Stimulated activated CD8-positive, alpha-beta memory T cell treated with anti-CD3 and anti-CD28 coated beads, Interleukin-12 subunit alpha, Interleukin-12 subunit beta, amount 100 ng/mL, for 1 hour (primary cell): Measurements from ENCODE around the gene LRCH1.

Experiments
- DNase-seq: peaks from one replicate; pipeline ENCODE4 v3.0.0-alpha.2; 2020; ENCODE audit warnings: low read depth

LRCH1 gene

DNA sequence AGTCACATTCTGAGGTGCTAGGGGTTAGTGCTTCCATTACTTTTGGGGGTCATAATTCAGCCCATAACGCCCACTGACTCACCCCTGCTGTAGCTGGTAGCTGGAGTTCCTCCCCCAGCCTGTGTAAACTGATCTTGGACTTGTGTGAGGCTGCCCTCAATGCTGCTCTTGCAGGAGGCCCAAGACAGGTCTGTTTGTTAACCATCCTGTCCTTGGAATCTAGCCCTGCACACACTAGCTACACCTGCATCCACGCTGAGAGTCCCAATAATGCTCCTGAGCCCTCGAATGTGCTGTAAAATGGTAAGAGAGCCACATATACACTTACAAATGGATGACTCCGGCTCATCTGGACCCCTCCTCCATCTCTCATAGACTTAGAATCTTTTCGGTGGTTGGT, 9.6 kb downstream of the LRCH1 start:
- no peak for DNase-seq

DNA sequence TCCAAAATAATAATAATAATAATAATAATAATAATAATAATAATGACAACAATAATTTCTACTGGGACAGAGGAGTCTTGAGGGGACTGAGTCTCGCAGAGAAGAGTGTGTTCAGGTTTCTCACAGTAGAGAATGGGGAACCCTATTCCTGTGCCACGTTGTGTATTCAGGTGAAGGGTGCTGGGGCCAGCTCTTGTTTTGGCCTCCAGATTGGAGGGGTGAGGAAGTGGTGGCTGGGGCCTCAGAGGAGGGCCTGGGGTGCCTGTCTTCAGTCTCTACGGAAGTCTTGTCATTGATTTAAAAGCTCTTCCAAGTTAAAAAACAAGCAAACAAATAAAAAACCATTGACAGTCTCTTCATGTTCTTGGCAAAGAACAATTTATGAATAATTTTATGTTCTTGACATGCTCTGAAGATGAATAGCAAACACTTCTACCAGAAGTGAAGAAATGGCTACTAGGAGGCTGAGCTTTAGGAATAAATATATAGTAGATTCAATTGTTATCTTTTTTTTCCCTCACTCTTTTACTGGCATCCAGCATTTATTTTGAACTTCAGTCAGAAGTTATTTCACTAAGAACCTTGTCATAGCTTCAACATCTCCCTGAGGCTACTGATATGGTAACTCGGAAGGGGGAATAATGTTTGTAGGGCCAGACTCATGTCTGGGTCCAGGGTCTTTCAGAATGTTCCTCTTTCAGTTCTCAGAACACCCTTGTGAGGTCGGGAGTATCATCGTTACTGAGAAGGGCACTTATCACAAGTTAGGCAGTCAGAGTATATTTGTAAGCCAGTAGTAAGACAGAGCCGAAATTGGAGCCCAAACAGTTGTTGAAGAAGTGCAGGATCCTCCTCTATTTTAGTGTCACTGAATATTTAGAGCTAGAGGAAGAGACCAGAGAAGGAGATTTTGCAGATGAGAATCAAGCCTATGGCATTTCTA, 13.1 kb downstream of the LRCH1 start:
- no peak for DNase-seq

DNA sequence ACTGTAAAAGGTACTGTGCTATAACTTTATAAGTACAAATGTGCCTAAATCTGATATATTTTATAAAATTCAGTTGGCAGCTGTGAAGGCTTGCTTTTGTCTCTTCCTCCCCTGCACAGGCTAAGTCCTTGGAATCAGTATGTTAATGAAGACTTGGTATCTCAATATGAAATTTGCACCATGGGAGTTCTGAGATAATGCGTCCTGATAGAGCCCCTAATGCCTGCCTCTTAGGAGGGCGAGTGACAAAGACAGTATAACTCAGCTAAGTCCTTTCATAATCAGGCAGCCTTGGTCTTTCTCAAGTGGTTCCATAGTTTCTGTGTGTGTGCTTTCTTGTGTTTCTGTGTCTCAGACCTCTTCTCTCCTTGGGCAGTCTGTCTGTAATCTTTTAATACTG, 14.7 kb downstream of the LRCH1 start:
- no peak for DNase-seq

DNA sequence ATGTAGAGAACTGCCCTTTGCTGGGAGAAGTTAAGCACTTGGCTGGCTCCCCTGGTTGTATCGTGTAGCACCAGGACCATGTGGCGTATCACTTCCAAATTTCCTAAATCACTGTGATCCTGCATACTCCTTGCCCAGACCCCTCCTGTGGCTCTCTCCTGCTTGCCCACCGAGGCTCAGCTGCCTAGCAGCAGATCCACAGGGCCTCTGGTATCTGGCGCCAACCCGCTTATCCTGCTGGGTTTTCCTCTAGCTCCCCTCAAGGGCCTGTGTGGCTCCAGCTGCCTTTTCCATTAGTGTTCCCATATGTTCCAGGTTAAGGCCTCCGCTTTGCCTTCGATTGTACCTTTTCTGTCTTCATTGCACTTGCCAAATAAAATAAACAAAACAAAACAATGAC, 16.5 kb downstream of the LRCH1 start:
- no peak for DNase-seq

DNA sequence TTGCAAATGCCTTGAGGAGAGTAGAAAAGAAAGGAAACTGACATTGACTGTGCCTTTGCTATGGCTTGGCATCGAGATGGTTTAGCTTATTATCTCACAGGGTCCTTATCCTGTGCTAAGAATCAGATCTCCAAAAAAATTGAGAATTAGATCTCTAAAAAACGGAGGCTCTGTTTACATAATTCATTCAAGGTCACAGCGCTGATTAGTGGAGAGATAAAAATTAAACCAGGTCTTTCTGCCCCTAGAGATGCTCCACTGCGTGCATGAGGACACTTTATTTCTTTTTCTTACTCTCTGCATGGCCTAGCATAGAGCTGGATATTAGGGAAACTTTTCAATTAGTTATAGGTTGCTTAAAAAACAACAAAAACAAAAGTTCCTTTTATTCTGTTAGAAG, 17.3 kb downstream of the LRCH1 start:
- DNase-seq, result no peak

DNA sequence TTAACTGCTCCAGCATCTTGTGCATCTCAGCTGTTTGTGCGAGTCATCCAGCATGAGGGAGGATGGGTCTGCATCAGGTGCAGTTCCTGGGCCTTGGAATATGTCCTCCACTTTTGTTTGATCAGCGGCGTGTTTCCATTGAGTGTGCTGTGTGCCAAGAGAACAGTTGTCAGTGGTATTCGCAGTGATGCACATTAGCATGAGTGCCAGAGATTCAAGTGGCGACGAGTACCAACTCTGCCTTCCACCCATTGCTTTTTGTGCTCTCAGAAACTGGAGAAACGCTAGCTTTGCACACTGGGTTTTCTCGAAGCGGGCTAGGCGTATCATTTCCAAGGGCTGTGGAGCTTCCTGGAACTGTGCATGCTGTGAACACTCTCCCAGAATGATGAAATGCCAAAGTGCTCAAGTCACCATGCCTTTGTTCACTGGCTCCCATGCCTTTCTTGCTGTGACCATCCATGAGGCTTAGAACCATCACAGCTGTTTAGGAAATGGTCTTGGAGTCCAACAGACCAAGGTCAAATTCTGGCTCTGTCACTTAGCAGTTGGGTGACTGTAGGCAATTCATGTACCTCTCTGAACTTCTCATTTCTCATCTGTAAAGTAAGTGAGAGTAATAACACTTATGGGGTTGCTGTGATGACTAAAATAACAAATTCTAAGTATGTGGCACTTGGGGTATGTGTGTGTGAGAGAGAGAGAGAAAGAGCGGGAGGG, 18.4 kb downstream of the LRCH1 start:
- no peak for DNase-seq

DNA sequence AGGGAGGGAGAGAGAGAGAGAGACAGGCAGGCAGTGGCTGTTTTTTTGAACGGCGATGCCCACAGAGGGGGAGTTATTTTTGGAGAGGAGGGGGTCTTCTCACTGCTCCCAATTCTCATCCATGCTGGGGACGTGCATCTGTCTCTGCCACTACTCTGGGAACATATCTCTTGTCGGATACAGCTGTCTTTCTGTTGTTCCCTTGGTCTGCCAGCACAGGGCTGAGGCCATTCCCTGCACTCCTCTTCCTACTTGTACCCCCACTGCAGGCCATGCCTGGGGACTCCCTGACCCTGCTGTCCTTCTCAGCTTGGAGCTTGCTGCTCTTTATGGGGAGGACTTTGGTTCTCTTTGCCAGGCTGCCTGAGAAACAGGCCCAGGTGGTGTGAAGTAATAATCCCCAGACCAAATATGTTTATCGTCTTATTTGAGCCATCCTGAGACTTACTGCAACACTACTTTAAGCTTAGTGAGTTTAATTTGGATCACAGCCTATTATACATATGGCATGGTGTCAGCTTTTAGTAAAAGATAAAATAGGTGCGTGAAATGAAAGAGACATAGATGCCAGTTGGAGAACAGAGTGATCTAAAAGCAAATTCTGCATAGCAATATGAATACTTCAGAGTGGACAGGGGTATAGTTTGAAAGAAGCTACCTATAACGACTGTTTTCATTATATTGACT, 19.1 kb downstream of the LRCH1 start:
- no peak for DNase-seq

DNA sequence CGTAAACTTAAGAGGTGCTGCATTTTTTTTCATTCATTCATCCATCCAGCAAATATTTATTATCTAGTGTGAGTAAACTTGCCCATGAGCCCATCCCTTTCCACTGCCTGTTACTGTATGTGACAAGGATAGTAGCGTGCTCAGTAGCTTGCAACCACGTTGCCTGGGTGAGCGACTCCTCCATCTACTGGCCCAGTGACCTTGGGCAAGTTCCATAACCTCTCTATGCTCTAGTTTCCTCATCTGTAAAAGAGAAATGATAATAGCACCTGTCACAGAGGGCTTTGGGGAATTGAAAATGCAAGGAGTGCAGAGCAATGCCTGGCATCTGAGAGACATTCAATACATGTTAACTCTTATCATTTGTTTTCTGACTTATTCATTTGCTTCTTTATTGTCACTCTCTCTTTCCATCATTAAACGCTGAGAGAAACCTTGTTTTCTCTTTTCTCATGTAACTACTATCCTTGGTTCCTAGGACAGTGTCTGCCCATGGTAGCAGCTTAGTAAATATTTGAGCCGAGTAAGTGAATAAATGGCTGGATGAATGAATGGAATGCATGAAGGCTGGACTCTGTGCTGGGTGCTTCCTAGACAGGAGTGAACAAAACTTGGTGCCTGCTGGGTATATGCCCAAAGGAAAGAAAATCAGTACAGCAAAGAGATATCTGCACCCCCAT, 19.9 kb downstream of the LRCH1 start:
- DNase-seq, result no peak

DNA sequence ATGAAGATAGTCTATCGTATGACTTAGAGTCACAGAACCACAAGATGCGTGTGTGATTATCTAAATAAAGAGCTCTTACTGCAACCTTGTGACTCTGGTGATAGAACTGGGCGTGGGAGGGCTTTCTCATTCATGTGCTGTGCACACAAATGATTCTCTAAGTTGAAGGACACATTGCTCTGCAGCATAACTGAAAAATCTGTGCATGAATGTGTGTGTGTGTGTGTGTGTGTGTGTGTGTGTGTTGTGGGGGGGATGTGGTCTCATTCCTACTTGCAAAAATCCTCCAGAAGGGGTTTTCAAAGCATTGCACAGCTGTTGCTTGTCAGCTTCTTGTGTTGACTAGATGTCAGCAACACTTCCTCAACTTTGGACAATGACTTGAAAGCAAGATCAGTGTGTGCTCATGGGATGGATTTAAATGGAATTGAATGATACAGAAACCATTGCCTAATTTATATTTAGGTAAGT, 22.4 kb downstream of the LRCH1 start:
- no peak for DNase-seq

DNA sequence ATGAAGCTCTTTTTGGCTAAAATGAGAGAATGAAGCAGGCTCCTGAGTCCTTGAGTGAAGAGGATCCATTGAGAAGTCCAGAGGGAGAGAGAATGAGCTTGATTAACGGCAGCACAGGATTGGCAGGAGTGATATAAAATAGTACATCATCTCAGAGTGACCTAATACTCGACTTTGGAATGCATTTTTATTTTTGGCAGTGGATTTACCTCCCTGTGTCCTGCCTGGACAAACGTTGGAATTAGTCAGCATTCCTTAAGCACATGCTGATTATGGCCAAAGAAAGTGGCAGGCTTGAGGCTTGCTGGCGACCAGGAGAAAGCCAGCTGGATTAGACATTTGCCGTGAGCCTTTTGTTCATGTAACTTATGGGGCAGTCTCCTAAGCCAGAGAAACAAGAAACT, 22.9 kb downstream of the LRCH1 start:
- no peak for DNase-seq

DNA sequence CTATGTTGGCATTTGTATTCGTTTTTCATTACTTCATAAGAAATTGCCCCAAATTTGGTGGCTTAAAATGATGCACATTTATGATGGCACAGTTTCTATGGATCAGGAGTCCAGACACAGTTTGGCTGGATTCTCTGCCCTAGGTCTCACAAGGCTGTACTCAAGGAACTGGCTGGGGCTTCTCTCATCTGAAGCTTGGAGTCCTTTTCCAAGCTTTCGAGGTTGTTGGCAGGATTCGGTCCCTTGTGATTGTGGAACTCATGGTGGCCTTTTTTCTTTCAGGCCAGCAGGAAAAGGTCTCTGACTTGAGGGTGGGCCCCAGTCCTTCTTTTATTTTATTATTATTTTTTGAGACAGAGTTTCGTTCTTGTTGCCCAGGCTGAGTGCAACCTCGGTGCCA, 23.8 kb downstream of the LRCH1 start:
- DNase-seq, result no peak

DNA sequence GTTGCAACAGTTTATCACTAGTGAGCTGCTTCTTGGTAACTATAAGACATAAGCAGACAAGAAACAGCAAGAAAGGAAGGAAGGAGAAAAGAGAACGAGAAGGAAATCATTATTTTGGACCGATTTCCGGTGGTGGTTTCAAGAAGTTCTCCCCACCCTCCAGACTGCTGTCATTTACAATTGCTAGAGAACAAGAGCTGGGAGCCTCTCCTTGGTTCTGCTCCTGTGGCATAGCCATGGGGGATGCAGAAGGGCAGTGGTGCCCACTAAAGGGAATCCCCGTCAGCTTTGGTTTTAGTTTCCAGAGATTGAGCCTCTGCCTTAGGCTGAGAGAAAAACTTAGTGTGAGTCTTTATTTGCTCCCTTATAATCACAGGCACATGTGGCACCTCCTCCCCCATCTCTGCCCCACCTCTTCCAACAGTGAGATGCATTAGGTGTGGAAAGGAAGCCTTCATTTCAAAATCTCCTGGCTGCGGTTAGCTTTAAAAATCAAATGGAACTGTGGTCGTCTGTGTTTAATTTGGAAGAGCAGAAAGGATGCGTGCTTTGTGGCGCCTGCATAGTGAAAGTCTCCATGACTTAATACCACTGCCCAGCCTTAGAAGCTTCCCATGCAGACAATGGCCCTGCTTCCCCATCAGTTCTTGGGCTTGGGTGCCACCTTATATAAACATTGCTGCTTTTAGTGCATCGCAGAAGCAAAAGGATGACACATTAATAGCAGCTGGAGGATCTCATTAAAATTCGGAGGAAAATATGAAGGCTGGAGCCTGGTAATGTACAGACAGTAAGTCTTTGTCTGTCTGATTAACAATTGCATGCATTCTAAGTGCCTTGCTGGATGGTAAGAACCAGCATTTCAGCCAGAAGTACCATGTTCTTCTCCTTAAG, 25.0 kb downstream of the LRCH1 start:
- no peak for DNase-seq

DNA sequence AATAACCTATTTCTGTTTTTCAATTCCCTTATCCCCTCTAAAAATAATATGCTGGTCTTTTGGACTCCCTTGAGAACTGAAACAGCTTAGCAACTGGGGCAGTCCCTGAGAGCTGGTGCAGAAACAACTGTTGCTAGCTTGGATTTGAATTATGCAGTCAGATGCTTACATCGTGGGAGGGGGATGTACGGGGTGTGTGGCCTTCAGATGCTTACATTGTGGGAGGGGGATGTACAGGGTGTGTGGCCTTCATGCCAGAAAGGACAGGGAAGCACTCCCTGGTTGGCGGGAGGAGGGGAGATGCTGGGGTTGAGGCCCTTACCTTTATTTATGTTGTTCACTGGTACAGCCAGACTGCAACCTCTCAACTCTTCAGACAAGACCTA, 25.6 kb downstream of the LRCH1 start:
- DNase-seq, result no peak

DNA sequence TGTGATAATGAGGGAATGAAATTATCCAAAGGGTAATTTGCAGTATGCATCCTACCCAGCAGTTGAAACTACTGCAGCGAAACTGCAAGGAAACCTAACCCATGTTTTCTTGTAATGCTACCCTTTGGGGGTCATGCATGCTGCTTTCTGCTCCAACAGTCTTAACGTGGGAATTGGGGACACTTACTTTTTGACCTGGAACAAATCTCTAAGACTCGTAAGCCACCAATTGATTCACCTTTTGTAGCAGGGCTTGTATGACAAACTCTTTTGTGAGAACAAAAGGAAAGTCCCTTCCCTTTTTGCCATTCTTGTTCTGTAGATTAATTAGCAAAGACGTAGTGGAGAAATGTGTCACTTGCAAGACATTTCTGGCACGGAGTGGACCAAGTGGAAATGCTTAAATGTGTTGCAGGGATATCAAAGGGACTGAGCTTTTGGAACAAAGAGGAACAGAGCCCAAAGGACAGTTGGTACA, 27.4 kb downstream of the LRCH1 start:
- DNase-seq, result no peak

DNA sequence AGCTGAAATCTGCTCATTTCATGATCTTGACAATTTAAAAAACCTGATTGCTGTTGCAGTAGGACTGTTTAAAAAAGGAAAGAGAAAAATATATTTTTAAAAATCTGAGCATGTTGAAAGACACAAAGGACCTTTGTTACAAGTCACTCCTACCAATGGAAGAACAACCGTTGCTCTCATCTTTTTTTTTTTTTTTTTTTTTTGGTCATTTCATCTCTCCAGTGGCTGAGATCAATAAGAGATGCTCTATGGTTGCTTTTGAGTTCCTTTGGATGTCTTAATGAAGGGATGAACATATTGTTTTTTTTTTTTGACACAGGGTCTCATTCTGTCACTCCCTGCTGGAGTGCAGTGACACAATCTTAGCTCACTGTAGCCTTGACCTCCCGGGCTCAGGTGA, 29.2 kb downstream of the LRCH1 start:
- DNase-seq, result no peak

DNA sequence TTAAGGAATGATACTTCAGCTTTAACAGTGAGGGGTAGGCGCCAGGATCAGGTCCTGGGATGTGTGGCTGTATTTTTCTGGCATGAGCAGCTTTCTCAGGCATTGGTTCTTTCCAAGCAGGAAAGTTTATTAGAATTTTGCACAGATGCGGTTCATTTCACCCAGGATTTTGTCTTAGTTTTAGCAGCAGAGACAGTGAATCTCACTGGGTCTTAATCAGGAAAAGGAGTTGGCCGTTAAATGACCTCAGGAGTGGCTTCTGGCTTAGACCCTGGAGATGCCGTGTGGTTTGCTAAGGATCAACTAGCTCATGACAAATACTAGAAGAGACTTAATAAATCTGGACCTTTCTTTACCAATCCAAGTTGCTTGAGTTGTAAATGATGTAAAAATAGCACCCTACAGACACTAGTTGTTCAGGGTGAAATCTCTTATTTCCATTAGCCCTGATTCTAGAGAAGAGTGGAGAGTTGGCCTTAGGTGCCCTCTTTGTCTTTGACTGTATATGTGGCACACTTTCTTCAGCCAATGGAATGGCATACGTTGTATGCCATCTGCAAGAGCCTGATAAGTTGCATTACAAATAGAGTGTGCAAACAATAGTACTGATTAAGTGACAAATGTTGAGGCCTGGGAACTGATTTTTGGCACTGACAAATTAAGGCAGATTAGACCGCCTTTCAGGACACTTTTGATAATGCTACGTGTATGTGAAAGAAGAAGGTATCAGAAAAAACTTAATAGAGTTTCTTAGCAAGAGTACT, 34.0 kb downstream of the LRCH1 start:
- no peak for DNase-seq

DNA sequence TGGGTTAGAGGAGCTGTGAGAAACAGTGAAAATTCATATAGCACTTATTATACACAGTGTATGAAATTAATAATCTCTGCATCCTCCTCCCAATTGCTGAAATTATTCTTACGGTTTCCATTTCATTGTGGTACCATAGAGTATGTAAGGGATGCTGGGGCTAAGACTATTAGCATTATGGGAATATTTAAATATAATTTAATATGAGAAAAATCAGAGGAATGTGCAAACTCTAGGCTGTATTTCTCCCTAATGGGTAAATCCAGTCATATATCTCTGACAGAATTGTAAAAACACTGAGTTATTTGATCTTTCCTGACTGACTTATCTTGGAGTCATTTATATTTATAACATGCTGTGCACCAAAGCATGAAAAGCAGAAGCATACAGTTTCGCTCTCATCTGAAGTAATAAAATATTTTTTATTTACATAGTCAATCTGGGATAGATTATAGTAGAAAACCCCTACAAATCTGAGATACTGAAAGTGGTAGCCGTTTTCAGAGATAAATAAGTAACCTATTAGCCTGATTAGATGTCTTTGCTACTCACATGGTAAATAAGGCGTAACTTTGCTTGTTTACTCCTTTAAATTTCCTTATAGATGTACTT, 34.9 kb downstream of the LRCH1 start:
- no peak for DNase-seq

DNA sequence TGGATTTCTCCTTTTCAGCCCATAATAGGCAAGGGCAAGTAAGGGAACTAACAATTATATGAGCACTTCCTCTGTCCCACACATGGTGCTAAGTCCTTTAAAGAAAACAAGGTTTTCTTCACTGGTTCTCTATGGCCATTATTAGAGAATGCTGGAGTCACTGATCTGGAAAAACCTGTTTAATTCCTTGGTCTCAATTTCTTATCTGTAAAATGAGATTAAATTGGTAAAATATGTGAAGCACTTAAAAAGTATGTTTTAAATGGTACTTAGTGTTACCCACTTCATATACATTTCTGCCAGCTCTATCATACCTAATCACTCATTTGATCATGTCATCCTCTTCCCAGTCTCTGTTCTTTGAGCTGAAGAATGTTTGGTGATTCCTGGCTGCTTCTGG, 39.4 kb downstream of the LRCH1 start:
- no peak for DNase-seq

DNA sequence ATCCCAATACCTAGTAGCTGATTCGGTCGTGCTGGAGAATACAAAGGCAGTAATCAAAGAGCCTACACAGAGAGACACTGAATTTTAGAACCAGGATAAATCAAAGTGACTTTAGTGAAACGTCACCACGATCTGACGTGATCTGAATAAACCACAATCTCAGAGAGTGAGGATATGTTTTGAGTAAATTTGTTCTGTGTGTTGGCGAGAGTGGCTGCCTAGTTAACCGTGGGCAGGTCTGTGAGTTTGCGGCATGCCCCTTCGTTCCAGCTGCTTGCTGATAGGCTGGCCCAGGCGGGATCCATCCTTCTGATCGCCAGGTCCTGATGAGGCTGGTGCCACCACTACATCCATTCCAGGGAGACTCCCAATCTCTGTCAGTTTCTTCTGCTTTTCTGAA, 40.4 kb downstream of the LRCH1 start:
- DNase-seq, result no peak
